HEK293 (cell line): ENCODE data around the gene BTBD7.
A peak's percentile ranks its signal among the peaks of the same experiment; 100 is the strongest.

Experiments
- CTCF ChIA-PET: fragments of 350-600 bp; formaldehyde crosslinking; extraction: SDS; loops from one replicate; lab custom pipeline; 2021; ENCODE audit warnings: antibody characterized with exemption; lab: Yijun Ruan, JAX
- POLR2A ChIA-PET: fragments of 300-600 bp; formaldehyde crosslinking; extraction: SDS; loops from one replicate; lab custom pipeline; 2020; ENCODE audit warnings: antibody characterized with exemption, inconsistent platforms; lab: Yijun Ruan, JAX
- H3K27ac ChIP-seq: fragments of 200-500 bp; sonication (Bioruptor generic); 2 replicates; pipeline ENCODE4 v1.5.1; 2014; ENCODE audit warnings: low read depth, low read length, control low read depth, inconsistent platforms; ENCODE audit errors: extremely low read depth
- H3K36me3 ChIP-seq, 2 experiments: fragments of 200-500 bp in 1 of 2; sonication (Bioruptor generic) in 1 of 2; 1 replicate in 1 of 2; 2 replicates in 1 of 2; pipeline ENCODE4 v1.5.1; 2014 to 2017; ENCODE audit warnings: inconsistent platforms in 2 of 2, low read length in 2 of 2; ENCODE audit not compliant: control insufficient read depth in 2 of 2, insufficient read depth in 1 of 2
- H3K4me1 ChIP-seq: fragments of 200-500 bp; sonication (Bioruptor generic); 2 replicates; pipeline ENCODE4 v1.5.1; 2014; ENCODE audit warnings: mild to moderate bottlenecking, low read length, inconsistent platforms; ENCODE audit not compliant: control insufficient read depth, insufficient read depth
- H3K4me3 ChIP-seq: 2 replicates; pipeline ENCODE4 v1.5.1; 2011; ENCODE audit warnings: low read depth, mild to moderate bottlenecking, control low read depth, low read length, moderate library complexity
- H3K9me3 ChIP-seq: fragments of 200-500 bp; sonication (Bioruptor generic); 2 replicates; pipeline ENCODE4 v1.5.1; 2014; ENCODE audit warnings: low read depth, low read length, inconsistent platforms; ENCODE audit not compliant: control insufficient read depth, insufficient read depth
- BCL11B ChIP-seq: fragments of 450-650 bp; formaldehyde crosslinking; IDR thresholded peaks from 2 replicates; pipeline ENCODE4 v1.5.1; 2016; ENCODE audit warnings: low read depth, missing biosample characterization, missing genetic modification characterization
- MEIS1 ChIP-seq: sonication (generic); formaldehyde crosslinking; IDR thresholded peaks from 2 replicates; pipeline ENCODE4 v1.8.1; 2022; ENCODE audit warnings: missing genetic modification reagents, mild to moderate bottlenecking, borderline replicate concordance
- PRDM1 ChIP-seq: fragments of 450-650 bp; formaldehyde crosslinking; IDR thresholded peaks from 2 replicates; pipeline ENCODE4; 2016; ENCODE audit warnings: missing biosample characterization, missing genetic modification characterization
- SCRT1 ChIP-seq: fragments of 450-650 bp; formaldehyde crosslinking; IDR thresholded peaks from 2 replicates; pipeline ENCODE4 v1.5.1; 2016; ENCODE audit warnings: missing biosample characterization, missing genetic modification characterization, borderline replicate concordance
- TSHZ1 ChIP-seq: fragments of 450-650 bp; formaldehyde crosslinking; IDR thresholded peaks from 2 replicates; pipeline ENCODE4 v1.5.1; 2016; ENCODE audit warnings: missing biosample characterization, missing genetic modification characterization, borderline replicate concordance
- ZBTB20 ChIP-seq: fragments of 450-650 bp; formaldehyde crosslinking; IDR thresholded peaks from 2 replicates; pipeline ENCODE4 v1.5.1; 2016; ENCODE audit warnings: missing biosample characterization, missing genetic modification characterization
- ZFHX2 ChIP-seq: fragments of 450-650 bp; formaldehyde crosslinking; conservative IDR thresholded peaks from 2 replicates; pipeline ENCODE4 v1.5.1; 2016; ENCODE audit warnings: missing biosample characterization, missing genetic modification characterization
- ZFP69B ChIP-seq: fragments of 450-650 bp; formaldehyde crosslinking; IDR thresholded peaks from 2 replicates; pipeline ENCODE4 v1.5.1; 2016; ENCODE audit warnings: missing biosample characterization, missing genetic modification characterization
- ZNF280D ChIP-seq: fragments of 450-650 bp; formaldehyde crosslinking; IDR thresholded peaks from 2 replicates; pipeline ENCODE4 v1.5.1; 2016; ENCODE audit warnings: missing biosample characterization, missing genetic modification characterization
- ZNF311 ChIP-seq: fragments of 450-650 bp; formaldehyde crosslinking; IDR thresholded peaks from 2 replicates; pipeline ENCODE4 v1.5.1; 2017; ENCODE audit warnings: missing biosample characterization, missing genetic modification characterization, borderline replicate concordance
- ZNF426 ChIP-seq: fragments of 450-650 bp; formaldehyde crosslinking; IDR thresholded peaks from 2 replicates; pipeline ENCODE4 v1.5.1; 2017; ENCODE audit warnings: missing biosample characterization, missing genetic modification characterization, mild to moderate bottlenecking, inconsistent platforms, moderate library complexity
- ZNF600 ChIP-seq: fragments of 450-650 bp; formaldehyde crosslinking; IDR thresholded peaks from 2 replicates; pipeline ENCODE4 v1.5.1; 2016; ENCODE audit warnings: missing biosample characterization, missing genetic modification characterization
- ZNF645 ChIP-seq: fragments of 450-650 bp; formaldehyde crosslinking; IDR thresholded peaks from 2 replicates; pipeline ENCODE4; 2016; ENCODE audit warnings: missing biosample characterization, missing genetic modification characterization
- ZNF777 ChIP-seq: fragments of 450-650 bp; formaldehyde crosslinking; IDR thresholded peaks from 2 replicates; pipeline ENCODE4 v1.5.1; 2017; ENCODE audit warnings: missing biosample characterization, missing genetic modification characterization, borderline replicate concordance
- ZNF785 ChIP-seq: fragments of 450-650 bp; formaldehyde crosslinking; IDR thresholded peaks from 2 replicates; pipeline ENCODE4 v1.5.1; 2016; ENCODE audit warnings: missing biosample characterization, missing genetic modification characterization
- ZSCAN16 ChIP-seq: fragments of 450-650 bp; formaldehyde crosslinking; IDR thresholded peaks from 2 replicates; pipeline ENCODE4 v1.5.1; 2016; ENCODE audit warnings: missing biosample characterization, missing genetic modification characterization
- ZSCAN30 ChIP-seq: fragments of 450-650 bp; IDR thresholded peaks from 2 replicates; pipeline ENCODE4 v1.5.1; 2018; ENCODE audit warnings: missing biosample characterization, mild to moderate bottlenecking, missing genetic modification characterization, moderate library complexity
- TF ChIP-seq, protein P1 (sequence below): IDR thresholded peaks from 2 replicates; pipeline ENCODE4 v1.6.1; 2011; ENCODE audit warnings: mild to moderate bottlenecking, low read depth, low read length, borderline replicate concordance
- TF ChIP-seq, protein P2 (sequence below): fragments of 450-650 bp; formaldehyde crosslinking; IDR thresholded peaks from 2 replicates; pipeline ENCODE4 v1.5.1; 2016; ENCODE audit warnings: missing biosample characterization, missing genetic modification characterization
- TF ChIP-seq, protein P3 (sequence below): fragments of 450-650 bp; formaldehyde crosslinking; IDR thresholded peaks from 2 replicates; pipeline ENCODE4 v1.5.1; 2017; ENCODE audit warnings: missing biosample characterization, missing genetic modification characterization

BTBD7 gene

DNA sequence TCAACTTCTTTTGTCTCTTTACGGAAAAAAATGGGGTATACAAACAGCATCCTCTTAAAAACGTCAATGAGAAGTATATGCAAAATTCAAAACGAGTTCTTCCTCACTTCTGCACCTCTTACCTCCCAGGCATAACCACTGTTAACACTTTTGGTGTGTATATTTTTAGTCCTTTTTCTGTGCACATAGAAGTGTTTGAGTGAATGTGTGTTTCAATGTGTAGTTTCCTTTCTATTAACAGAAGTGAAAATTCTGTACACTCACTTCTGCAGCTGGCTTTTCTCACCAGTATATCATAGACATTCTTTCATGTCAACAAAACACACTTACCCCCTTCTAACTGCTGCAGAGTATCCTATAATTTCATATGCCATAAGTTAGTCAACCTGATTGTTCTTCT lies 120.4 kb downstream of the BTBD7 start (continued):
- TF ChIP-seq, protein P1, sequence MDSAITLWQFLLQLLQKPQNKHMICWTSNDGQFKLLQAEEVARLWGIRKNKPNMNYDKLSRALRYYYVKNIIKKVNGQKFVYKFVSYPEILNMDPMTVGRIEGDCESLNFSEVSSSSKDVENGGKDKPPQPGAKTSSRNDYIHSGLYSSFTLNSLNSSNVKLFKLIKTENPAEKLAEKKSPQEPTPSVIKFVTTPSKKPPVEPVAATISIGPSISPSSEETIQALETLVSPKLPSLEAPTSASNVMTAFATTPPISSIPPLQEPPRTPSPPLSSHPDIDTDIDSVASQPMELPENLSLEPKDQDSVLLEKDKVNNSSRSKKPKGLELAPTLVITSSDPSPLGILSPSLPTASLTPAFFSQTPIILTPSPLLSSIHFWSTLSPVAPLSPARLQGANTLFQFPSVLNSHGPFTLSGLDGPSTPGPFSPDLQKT = no peak
- TF ChIP-seq ZNF785 (tag by site-specific recombination) = no peak

GRCh38 chr14:93207468-93208308 lies 125.1 kb downstream of the BTBD7 start:
- peak overlapping the region; percentile 96 for H3K27ac ChIP-seq
- ChIA-PET POLR2A (interaction anchor here (0.7 to 4.0 kb wide), 7 partner anchors 10 to 414 kb away, joined by 3 to 44 read pairs (median 3); partner anchors contain the start of genes GOLGA5, LYSET and MOAP1), CTCF (interaction anchor here (0.6 to 3.2 kb wide), 12 partner anchors 8 to 368 kb away, joined by 3 to 14 read pairs (median 5); partner anchors contain the start of genes LYSET and MOAP1)
- H3K9me3 ChIP-seq = no peaks in the 10 kb centered on the region
- peak overlapping the region; percentile 83 for H3K4me3 ChIP-seq
- H3K36me3 ChIP-seq = peaks cover 19 to 26% of the 10 kb centered on the region in 2 experiments
- H3K4me1 ChIP-seq = 0 out of 2 replicates have a peak, but pooled peaks cover 2% of the 10 kb centered on the region
- TF ChIP-seq ZFHX2 (tag by site-specific recombination) (peak; percentile 69), ZNF426 (tag by site-specific recombination) (no peak), ZNF785 (tag by site-specific recombination) (0 out of 2 replicates have a peak, but pooled peaks have one; percentile 68), ZBTB20 (tag by site-specific recombination) (peak; percentile 95), ZNF280D (0 out of 2 replicates have a peak, but pooled peaks have one; percentile 30), TSHZ1 (tag by site-specific recombination) (0 out of 2 replicates have a peak, but pooled peaks have one; percentile 5), PRDM1 (tag by site-specific recombination) (peak; percentile 68), ZFP69B (tag by site-specific recombination) (peak; percentile 69; the same call in 1 of the 2 replicates), ZNF600 (tag by site-specific recombination) (peak; percentile 39; the same call in 1 of the 2 replicates), BCL11B (tag by site-specific recombination) (peak; percentile 80), ZSCAN16 (tag by site-specific recombination) (peak; percentile 44; the same call in 1 of the 2 replicates), ZNF777 (peak; percentile 44; the same call in 1 of the 2 replicates), ZNF645 (tag by site-specific recombination) (no peak), SCRT1 (tag by site-specific recombination) (peak; percentile 37; the same call in 1 of the 2 replicates), ZSCAN30 (tag by site-specific recombination) (0 out of 2 replicates have a peak, but pooled peaks have one; percentile 44), MEIS1 (no peak), ZNF311 (tag by site-specific recombination) (no peak)
- TF ChIP-seq, protein P2, sequence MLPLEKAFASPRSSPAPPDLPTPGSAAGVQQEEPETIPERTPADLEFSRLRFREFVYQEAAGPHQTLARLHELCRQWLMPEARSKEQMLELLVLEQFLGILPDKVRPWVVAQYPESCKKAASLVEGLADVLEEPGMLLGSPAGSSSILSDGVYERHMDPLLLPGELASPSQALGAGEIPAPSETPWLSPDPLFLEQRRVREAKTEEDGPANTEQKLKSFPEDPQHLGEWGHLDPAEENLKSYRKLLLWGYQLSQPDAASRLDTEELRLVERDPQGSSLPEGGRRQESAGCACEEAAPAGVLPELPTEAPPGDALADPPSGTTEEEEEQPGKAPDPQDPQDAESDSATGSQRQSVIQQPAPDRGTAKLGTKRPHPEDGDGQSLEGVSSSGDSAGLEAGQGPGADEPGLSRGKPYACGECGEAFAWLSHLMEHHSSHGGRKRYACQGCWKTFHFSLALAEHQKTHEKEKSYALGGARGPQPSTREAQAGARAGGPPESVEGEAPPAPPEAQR (tag by site-specific recombination) = no peak
- TF ChIP-seq, protein P3, sequence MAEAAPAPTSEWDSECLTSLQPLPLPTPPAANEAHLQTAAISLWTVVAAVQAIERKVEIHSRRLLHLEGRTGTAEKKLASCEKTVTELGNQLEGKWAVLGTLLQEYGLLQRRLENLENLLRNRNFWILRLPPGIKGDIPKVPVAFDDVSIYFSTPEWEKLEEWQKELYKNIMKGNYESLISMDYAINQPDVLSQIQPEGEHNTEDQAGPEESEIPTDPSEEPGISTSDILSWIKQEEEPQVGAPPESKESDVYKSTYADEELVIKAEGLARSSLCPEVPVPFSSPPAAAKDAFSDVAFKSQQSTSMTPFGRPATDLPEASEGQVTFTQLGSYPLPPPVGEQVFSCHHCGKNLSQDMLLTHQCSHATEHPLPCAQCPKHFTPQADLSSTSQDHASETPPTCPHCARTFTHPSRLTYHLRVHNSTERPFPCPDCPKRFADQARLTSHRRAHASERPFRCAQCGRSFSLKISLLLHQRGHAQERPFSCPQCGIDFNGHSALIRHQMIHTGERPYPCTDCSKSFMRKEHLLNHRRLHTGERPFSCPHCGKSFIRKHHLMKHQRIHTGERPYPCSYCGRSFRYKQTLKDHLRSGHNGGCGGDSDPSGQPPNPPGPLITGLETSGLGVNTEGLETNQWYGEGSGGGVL = peak; percentile 84
